Dendritic cell treated with granulocyte-macrophage colony-stimulating factor and Interleukin-4, amounts not matched to agents 40 ng/mL and 50 ng/mL, for 4 days (primary cell): ENCODE measurements around the gene TTC39B.
A peak's percentile ranks its signal among the peaks of the same experiment; 100 is the strongest.

ENCODE experiments used
- H3K27ac Mint-ChIP-seq: one replicate; pipeline ENCODE4 v1.8.0; 2022; ENCODE audit warnings: mild to moderate bottlenecking, mixed read lengths
- H3K27me3 Mint-ChIP-seq: one replicate; pipeline ENCODE4 v1.8.0; 2022; ENCODE audit warnings: mild to moderate bottlenecking, mixed read lengths
- H3K36me3 Mint-ChIP-seq: one replicate; pipeline ENCODE4 v1.8.0; 2022; ENCODE audit warnings: low read depth, mixed read lengths
- H3K4me1 Mint-ChIP-seq: one replicate; pipeline ENCODE4 v1.8.0; 2022; ENCODE audit warnings: low read depth, mixed read lengths
- H3K4me3 Mint-ChIP-seq: one replicate; pipeline ENCODE4 v1.8.0; 2022; ENCODE audit warnings: mild to moderate bottlenecking, moderate library complexity, mixed read lengths
- H3K9me3 Mint-ChIP-seq: one replicate; pipeline ENCODE4 v1.8.0; 2022; ENCODE audit warnings: mixed read lengths
- intact Hi-C: fragments of 100-400 bp; cut with micrococcal nuclease; formaldehyde crosslinking; loops from one replicate; pipeline ENCODE4 v1.15.0; 2022

Gene TTC39B

DNA sequence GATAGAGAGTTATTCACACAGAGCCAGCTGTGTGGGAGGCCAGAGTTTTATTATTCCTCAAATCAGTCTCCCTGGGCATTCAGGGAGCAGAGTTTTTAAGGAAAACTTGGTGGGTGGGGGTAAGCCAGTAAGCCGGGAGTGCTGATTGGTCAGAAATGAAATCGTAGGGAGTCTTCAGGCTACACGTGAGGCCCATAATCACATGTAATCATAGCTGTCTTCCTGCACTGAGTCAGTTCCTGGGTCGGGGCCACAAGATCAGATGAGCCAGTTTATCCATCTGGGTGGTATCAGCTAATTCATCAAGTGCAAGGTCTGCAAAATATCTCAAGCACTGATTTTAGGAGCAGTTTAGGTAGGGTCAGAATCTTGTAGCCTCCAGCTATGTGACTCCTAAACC, 10.8 kb upstream of the TTC39B start:
- Mint-ChIP-seq H3K9me3 (peaks cover 16% of the 10 kb centered on the region), H3K27me3 (no peaks in the 10 kb centered on the region), H3K4me1 (no peaks in the 10 kb centered on the region), H3K36me3 (no peaks in the 10 kb centered on the region), H3K27ac (no peak overlapping the region), H3K4me3 (no peak overlapping the region)
- intact Hi-C loops, result no loop called here

DNA sequence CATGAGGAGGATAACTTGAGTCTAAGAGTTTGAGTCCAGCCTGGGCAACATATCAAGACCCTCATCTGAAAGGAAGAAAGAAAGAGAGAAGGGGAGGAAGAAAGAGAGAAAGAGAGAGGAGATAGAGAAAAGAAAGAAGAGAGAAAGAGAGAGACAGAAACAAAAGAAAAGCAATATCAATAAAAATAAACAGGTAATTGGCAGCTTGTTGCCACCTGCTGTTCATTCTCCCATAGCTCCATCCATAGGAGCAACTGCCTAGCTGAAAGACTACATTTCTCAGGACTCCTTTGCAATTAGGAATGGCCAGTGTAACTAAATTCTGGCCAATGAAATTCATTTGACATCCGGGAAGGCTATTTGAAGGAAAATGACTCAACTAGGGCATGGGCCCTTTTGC, 4.6 kb upstream of the TTC39B start:
- Mint-ChIP-seq H3K9me3 (peaks cover 11% of the 10 kb centered on the region), H3K4me1 (peaks cover 6% of the 10 kb centered on the region), H3K36me3 (peaks cover 6% of the 10 kb centered on the region), H3K4me3 (no peak overlapping the region), H3K27ac (no peak overlapping the region), H3K27me3 (peaks cover 14% of the 10 kb centered on the region)
- intact Hi-C loops, result no loop called here

DNA sequence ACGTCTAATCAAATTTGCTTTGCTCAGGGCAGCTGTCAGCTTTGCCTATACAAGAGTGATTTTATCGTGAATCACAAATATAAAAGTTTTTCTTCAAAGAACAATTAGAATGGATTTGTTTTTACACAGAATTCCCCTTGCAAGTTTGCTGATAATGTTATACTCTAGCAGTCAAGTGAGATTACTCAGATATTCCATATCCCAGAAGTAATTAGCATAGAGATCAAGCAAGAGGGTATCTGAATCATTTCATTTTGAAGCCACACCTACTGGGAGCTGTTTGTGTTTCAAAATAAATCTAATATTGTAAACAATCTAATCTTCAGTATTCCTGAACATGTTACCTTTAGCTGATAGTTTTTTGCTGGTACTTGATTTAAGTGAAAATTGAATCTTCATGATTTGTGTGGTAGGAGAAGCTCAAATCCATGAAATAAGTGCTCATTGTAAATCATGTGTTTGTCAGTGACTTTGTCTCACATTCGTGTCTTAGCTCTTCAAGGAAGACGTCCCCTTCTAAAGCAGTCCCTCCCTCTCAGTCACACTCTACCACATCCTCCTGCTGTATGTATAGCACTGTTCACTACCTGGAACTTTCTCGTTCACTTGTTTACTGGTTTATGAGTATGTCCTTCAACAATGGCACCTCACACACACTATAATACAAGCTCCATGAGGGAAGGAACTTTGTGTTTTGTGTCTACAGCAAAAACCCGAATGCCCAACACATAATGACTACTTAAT, 3.3 kb upstream of the TTC39B start:
- Mint-ChIP-seq H3K4me3 (no peak overlapping the region), H3K36me3 (peaks cover 11% of the 10 kb centered on the region), H3K27ac (no peak overlapping the region), H3K27me3 (peaks cover 14% of the 10 kb centered on the region), H3K9me3 (peaks cover 11% of the 10 kb centered on the region), H3K4me1 (peaks cover 20% of the 10 kb centered on the region)
- intact Hi-C loops, result no loop called here

DNA sequence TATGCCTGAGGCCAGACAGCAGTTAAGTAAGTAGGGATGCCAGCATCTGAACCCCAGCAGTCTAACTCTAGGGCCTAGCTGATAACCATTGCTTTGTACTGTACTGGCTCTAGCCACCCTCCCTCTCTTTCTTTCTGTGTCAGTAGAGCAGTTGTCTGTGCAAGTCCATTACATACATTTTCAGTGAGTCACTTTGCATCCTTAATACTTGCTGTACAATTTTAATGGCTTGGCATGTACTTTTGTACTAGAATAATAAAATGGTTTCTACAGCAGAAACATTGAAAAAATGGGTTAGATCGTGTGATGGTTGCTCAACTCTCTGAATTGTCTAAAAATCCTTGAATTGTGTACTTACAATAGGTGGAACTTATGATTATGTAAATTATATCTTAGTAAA, 1.5 kb upstream of the TTC39B start:
- Mint-ChIP-seq H3K9me3 (peaks cover 5% of the 10 kb centered on the region), H3K4me1 (peaks cover 32% of the 10 kb centered on the region), H3K27ac (no peak overlapping the region), H3K36me3 (peaks cover 11% of the 10 kb centered on the region), H3K4me3 (no peak overlapping the region), H3K27me3 (peaks cover 14% of the 10 kb centered on the region)
- intact Hi-C loops, result loop anchor here (5.0 kb wide), 1 partner anchor 204 kb away; the partner anchor contains the start of gene PSIP1

DNA sequence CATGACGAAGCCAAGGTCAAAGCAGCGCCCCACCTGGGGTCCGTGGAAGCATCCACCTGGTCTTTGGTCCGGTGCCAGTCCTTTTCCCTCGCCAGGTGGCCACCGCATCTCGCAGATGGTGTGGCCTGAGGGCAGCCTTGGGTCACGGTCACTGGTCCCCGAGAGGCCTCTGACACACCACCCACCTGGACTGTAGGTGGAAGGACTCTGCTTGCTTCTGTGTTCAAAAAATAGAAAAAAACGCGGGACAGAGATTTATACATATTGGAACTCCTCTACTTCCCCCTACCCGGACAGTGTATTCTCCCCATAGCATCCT, 466 bp upstream of the TTC39B start:
- H3K4me1 Mint-ChIP-seq, result peaks cover 32% of the 10 kb centered on the region
- H3K4me3 Mint-ChIP-seq, result peak overlapping the region; percentile 99
- intact Hi-C loops, result loop anchor here (2.0 to 5.0 kb wide), 3 partner anchors 115 to 245 kb away; partner anchors contain the start of genes CCDC171, PSIP1 and SNAPC3
- no peak overlapping the region for H3K27ac Mint-ChIP-seq
- H3K27me3 Mint-ChIP-seq, result peaks cover 14% of the 10 kb centered on the region
- H3K9me3 Mint-ChIP-seq, result no peaks in the 10 kb centered on the region
- peaks cover 11% of the 10 kb centered on the region for H3K36me3 Mint-ChIP-seq

DNA sequence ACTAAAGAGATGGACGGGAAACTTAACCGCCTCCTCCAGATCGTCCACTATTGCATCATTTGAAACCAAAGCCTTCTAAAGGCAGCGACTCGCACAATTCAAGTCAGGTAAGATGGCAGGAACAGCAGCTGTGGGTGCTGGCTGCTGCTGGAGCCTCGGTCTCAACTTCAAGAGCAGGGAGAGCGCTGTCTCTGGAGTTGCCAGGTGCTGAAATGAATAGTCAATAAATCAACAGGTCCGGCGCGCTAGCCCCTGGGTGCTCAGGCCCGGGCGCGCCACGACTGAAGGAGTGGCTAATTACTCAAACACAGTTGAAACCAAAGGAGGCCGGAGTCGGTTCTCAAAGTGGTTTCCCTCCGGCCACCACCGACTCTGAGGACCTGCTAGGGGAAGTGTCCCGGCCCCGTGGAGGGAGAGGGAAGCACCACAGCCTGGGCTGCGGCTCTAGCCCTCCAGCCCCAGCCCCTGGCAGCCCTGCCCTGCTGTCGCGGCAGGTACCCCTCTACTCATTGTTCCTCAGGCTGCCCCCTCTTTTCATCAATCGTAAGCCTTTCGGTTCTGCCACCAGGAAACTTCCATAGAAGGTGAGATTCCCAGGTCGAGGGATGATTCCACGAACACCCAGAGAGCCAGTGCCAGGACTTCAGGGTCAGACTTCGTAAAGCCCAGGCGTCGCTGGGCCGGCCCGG, 804 bp downstream of the TTC39B start:
- intact Hi-C loops, result loop anchor here (2.0 to 5.0 kb wide), 3 partner anchors 117 to 247 kb away; partner anchors contain the start of genes CCDC171, PSIP1 and SNAPC3
- peak overlapping the region; percentile 92 for H3K27ac Mint-ChIP-seq
- H3K4me1 Mint-ChIP-seq, result peaks cover 35% of the 10 kb centered on the region
- peak overlapping the region; percentile 99 for H3K4me3 Mint-ChIP-seq
- H3K27me3 Mint-ChIP-seq, result peaks cover 12% of the 10 kb centered on the region
- no peaks in the 10 kb centered on the region for H3K9me3 Mint-ChIP-seq
- H3K36me3 Mint-ChIP-seq, result peaks cover 11% of the 10 kb centered on the region

DNA sequence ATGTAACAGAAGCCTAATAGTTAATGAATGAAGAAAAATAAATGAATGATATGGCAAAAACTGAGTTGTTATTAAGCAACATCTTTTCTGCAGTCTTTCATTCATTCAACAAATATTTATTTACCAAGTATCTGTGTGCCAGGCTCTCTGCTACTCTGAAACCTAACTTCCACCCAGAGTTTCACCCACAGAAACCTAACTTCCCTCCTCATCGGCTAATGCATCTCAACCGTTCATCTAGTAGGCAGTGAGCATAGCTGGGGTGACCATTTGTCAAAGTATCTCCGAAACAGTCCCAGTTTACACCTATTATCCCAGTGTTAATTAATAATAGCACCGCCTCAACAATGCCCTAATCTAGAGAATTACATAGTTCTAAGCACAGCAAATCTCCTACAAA, 1.5 kb downstream of the TTC39B start:
- Mint-ChIP-seq H3K27ac (peak overlapping the region; percentile 92), H3K4me3 (peak overlapping the region; percentile 99), H3K4me1 (peaks cover 42% of the 10 kb centered on the region), H3K27me3 (peaks cover 10% of the 10 kb centered on the region), H3K9me3 (no peaks in the 10 kb centered on the region), H3K36me3 (peaks cover 11% of the 10 kb centered on the region)
- intact Hi-C loops, result loop anchor here (5.0 kb wide), 1 partner anchor 207 kb away; the partner anchor contains the start of gene PSIP1

DNA sequence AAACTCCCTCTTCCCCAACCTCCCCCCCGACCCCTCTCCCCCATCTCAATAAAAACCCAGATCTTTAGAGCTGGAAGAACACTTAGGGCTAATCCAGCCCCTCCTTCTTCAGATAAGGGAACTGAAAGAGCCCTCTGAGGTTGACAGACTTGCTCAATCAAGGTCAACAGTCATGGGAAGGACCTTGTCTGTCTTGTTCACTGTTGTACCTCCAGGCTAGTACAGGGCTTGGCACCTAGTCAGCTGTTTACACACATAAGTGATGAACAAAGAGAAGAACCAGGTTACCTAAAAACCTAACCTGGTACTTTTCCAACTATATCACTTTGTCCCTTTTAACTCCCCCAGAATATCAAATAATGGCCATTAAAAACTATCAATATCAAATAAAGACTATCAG, 2.4 kb downstream of the TTC39B start:
- Mint-ChIP-seq H3K4me1 (peaks cover 50% of the 10 kb centered on the region), H3K27ac (no peak overlapping the region), H3K9me3 (no peaks in the 10 kb centered on the region)

DNA sequence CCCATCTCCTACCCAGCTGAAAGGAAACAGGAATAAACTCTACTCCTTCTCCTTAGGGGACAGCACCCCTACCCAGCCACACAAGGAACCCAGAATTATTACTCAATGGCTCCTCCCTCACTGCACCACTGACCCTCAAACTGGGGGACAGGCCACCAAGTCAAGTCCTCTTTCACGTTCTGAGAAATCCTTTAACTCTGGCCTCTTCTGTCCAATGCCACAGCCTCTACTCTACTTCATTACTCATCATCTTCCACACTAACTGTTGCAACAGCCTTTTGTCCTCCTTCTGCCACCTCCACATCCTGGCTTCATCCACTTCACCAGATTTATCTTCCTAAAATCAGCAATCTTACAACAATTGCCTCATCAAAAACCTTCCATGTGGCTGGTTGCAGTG, 6.8 kb downstream of the TTC39B start:
- H3K4me1 Mint-ChIP-seq, result peaks cover 55% of the 10 kb centered on the region
- H3K9me3 Mint-ChIP-seq, result no peaks in the 10 kb centered on the region
- H3K27me3 Mint-ChIP-seq, result no peaks in the 10 kb centered on the region
- H3K36me3 Mint-ChIP-seq, result no peaks in the 10 kb centered on the region
- no peak overlapping the region for H3K4me3 Mint-ChIP-seq
- H3K27ac Mint-ChIP-seq, result peak overlapping the region; percentile 28
- intact Hi-C loops, result no loop called here

More for the DNA sequence above, 2.4 kb downstream of the TTC39B start:
- H3K27me3 Mint-ChIP-seq, result peaks cover 8% of the 10 kb centered on the region
- intact Hi-C loops, result loop anchor here (5.0 kb wide), 1 partner anchor 208 kb away; the partner anchor contains the start of gene PSIP1
- peaks cover 11% of the 10 kb centered on the region for H3K36me3 Mint-ChIP-seq
- no peak overlapping the region for H3K4me3 Mint-ChIP-seq

DNA sequence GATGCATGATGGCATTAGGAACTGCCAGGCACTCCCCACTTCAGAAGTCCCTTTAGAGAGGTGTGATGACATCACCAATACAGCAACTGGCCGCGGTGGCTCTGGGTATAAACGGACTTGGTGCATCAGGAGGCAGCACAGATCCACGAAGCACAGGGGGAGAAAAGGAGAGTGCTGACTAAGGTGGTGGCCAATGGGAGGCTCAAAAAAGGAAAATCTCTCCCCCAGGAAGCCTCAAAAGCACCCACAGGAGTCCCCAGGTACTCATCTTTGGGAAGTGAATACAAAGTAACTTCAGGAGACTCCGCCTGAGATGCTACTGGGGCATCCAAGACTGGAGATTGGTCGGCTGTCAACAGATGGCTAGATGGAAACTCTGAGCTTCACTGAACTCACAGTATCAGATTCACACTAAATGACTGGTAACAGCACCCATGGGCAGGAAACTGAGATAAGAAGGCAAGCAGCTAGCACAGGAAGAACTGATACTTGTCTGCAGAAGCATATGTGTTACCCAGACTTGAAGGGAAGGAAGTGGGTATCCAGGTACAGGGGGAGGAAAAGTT, 7.6 kb downstream of the TTC39B start:
- intact Hi-C loops, result no loop called here
- Mint-ChIP-seq H3K9me3 (no peaks in the 10 kb centered on the region), H3K27me3 (no peaks in the 10 kb centered on the region), H3K4me1 (peaks cover 47% of the 10 kb centered on the region), H3K4me3 (no peak overlapping the region), H3K27ac (peak overlapping the region; percentile 28), H3K36me3 (no peaks in the 10 kb centered on the region)

DNA sequence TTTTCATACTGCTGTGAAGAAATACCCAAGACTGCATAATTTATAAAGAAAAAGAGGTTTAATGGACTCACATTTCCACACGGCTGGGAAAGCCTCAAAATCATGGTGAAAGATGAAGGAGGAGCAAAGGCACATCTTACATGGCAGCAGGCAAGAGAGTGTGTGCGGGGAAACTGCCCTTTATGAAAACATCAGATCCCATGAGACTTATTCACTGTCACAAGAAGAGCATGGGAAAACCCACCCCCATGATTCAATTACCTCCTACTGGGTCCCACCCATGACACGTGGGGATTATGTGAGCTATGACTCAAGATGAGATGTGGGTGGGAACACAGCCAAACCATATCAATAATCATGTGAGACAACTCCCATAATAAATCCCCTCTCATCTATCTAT, 8.7 kb downstream of the TTC39B start:
- no peak overlapping the region for H3K4me3 Mint-ChIP-seq
- no peaks in the 10 kb centered on the region for H3K36me3 Mint-ChIP-seq
- H3K9me3 Mint-ChIP-seq, result no peaks in the 10 kb centered on the region
- peaks cover 48% of the 10 kb centered on the region for H3K4me1 Mint-ChIP-seq
- H3K27ac Mint-ChIP-seq, result no peak overlapping the region
- intact Hi-C loops, result no loop called here
- H3K27me3 Mint-ChIP-seq, result no peaks in the 10 kb centered on the region

DNA sequence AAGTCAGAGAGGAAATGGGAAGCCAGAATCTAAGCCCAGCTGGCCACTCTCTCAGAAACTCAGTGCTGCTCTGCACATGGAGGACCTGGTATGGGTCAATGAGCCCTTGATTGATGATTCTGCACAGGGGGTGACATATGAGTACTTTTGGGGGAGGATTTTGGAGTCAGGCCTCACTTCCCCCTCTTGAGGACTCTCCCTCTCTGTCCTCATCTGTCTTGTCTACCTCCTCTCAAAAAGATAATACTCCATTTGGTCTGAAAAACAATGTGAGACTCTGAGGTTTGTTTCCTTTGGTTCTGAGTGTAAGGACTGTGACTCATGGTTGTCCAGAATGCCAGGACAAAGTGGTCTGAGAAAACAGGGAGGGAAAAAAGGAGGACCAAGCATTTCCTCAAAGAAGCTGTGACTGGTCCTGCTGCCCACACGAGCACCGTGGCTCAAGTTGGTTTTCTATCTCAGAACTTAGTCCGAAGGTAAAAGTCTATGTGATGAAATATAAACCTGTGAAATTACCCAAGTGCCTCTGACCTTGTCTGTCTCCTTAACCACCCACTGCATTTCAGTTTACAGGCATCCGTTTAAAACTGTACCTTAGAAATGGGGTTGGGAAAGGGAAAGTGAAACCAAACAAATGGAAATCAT, 11.1 kb downstream of the TTC39B start:
- intact Hi-C loops, result no loop called here
- no peaks in the 10 kb centered on the region for H3K27me3 Mint-ChIP-seq
- no peaks in the 10 kb centered on the region for H3K9me3 Mint-ChIP-seq
- H3K4me1 Mint-ChIP-seq, result peaks cover 42% of the 10 kb centered on the region
- peak overlapping the region; percentile 61 for H3K4me3 Mint-ChIP-seq
- peak overlapping the region; percentile 78 for H3K27ac Mint-ChIP-seq
- no peaks in the 10 kb centered on the region for H3K36me3 Mint-ChIP-seq

DNA sequence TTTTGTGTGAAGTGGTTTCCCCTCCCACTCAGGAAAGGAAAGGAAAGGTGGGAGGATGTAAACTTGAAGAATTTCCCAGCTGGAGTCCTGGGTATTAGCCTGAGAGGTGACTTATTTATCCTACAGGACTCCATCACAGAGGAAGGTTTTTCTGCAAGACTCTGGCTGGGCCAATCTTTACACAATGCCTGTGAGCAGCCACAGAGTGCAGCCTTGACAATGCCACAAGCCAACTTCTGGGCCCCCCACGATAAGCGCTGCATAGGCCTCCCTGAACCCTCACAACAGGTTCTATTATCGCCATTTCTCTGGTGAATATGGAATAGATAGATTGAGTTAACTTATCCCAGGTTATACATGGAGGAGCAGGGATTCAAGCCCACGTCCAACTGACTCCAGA, 12.4 kb downstream of the TTC39B start:
- Mint-ChIP-seq H3K4me3 (no peak overlapping the region), H3K4me1 (peaks cover 30% of the 10 kb centered on the region), H3K27ac (no peak overlapping the region), H3K36me3 (no peaks in the 10 kb centered on the region), H3K27me3 (no peaks in the 10 kb centered on the region), H3K9me3 (no peaks in the 10 kb centered on the region)
- intact Hi-C loops, result loop anchor here (5.0 kb wide), 1 partner anchor 128 kb away; the partner anchor contains the start of gene SNAPC3
